T-helper 2 cell treated with Interferon-gamma antibody and Interleukin-4, amounts not matched to agents 5 μg/mL and 100 μg/mL, for 36 hours (primary cell): ENCODE results near the gene ZMYM3.

Source experiments
- DNase-seq: peaks from one replicate; pipeline ENCODE4 v3.0.0; 2021; ENCODE audit warnings: low spot score
- H3K27ac Mint-ChIP-seq: one replicate; pipeline ENCODE4 v1.8.0; 2021; ENCODE audit warnings: mild to moderate bottlenecking, mixed read lengths
- H3K27me3 Mint-ChIP-seq: one replicate; pipeline ENCODE4 v1.8.0; 2021; ENCODE audit warnings: low read depth, mixed read lengths
- H3K36me3 Mint-ChIP-seq: one replicate; pipeline ENCODE4 v1.8.0; 2021; ENCODE audit warnings: low read depth, mixed read lengths
- H3K4me1 Mint-ChIP-seq: one replicate; pipeline ENCODE4 v1.8.0; 2021; ENCODE audit warnings: low read depth, mixed read lengths
- H3K4me3 Mint-ChIP-seq: one replicate; pipeline ENCODE4 v1.8.0; 2022; ENCODE audit warnings: mild to moderate bottlenecking, moderate library complexity, mixed read lengths
- H3K9me3 Mint-ChIP-seq: one replicate; pipeline ENCODE4 v1.8.0; 2021; ENCODE audit warnings: mixed read lengths

ZMYM3 gene

DNA sequence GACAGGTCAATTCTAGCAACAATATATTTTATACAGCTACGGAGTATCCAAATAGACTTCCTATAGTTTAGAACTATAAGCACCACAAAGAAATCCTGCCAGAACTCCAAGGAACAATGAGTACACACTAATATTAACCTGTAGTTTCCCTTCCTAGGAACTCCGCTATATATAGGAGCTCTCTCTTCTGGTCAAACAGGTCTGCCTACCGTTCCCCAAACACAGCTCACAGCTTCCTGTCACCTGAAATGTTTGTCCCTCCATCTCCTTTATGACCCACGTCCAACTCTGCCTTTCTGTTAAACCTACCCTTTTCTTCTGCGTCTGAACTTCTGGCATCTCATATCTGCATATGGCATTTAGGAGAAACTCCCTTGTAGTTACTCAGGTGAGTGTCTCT lies 41.4 kb downstream of the ZMYM3 start:
- DNase-seq: no peak
- H3K36me3 Mint-ChIP-seq: no peaks in the 10 kb centered on the region
- H3K9me3 Mint-ChIP-seq: no peaks in the 10 kb centered on the region
- no peaks in the 10 kb centered on the region for H3K4me1 Mint-ChIP-seq
- H3K27ac Mint-ChIP-seq: no peak overlapping the region
- H3K4me3 Mint-ChIP-seq: no peak overlapping the region
- peaks cover 4% of the 10 kb centered on the region for H3K27me3 Mint-ChIP-seq

DNA sequence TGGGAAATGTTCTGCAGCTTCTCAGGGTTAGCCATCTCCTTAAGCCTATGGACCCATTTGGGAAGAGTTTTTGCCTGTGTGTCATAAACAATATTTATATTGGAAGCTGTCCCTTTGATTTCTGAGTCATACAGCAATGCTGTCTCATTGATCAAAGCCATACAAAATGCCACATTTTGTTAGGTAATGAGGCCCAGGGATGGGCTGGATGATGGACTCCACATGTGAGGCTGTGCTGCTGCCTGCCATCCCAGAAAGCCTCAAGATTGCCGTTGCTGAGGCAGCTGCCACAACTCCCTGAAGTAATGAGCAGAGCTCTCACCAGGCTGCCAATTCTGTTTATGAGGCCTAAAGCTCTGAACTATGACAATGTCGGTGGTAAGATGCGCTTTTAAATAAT lies 43.1 kb downstream of the ZMYM3 start:
- H3K4me3 Mint-ChIP-seq: no peak overlapping the region
- H3K27me3 Mint-ChIP-seq: peaks cover 4% of the 10 kb centered on the region
- no peaks in the 10 kb centered on the region for H3K4me1 Mint-ChIP-seq
- no peaks in the 10 kb centered on the region for H3K36me3 Mint-ChIP-seq
- DNase-seq: no peak
- no peaks in the 10 kb centered on the region for H3K9me3 Mint-ChIP-seq
- H3K27ac Mint-ChIP-seq: no peak overlapping the region

DNA sequence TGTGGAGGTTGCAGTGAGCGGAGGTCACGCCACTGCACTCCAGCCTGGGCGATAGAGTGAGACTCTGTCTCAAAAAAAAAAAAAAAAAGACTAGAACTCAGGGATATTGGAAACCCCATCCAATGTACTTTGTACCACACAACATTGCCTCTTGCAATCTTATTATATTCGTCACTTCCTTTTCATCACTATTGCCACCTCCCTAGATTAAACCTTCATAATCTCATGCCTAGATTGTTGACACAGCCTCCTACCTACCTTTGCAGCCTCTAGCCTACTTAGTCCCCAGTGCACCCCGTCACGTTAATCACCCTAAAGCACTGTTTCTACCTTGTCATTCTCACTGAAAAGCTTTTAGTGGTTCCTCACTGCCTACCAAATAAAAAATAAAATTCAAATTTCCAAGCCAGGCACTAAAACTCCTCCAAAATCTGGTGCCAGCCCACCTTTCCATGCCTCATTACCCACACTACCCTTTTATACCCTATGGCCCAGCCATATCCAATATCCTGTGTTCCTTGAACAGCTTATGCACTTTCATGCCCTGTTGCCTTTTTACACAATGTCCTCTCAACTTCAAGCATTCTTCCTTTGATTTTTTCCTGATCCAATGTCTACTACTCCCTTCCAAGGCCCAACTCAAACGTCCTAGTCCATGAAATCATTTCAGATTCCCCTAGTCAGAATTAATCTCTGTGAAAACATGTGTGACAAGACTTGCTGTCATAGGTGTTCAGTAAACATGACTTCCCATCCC lies 54.5 kb downstream of the ZMYM3 start:
- Mint-ChIP-seq H3K4me1 (peaks cover 10% of the 10 kb centered on the region), H3K9me3 (no peaks in the 10 kb centered on the region), H3K27ac (peak overlapping the region; percentile 38), H3K36me3 (peaks cover 6% of the 10 kb centered on the region), H3K27me3 (no peaks in the 10 kb centered on the region), H3K4me3 (peak overlapping the region; percentile 56)
- DNase-seq: no peak

DNA sequence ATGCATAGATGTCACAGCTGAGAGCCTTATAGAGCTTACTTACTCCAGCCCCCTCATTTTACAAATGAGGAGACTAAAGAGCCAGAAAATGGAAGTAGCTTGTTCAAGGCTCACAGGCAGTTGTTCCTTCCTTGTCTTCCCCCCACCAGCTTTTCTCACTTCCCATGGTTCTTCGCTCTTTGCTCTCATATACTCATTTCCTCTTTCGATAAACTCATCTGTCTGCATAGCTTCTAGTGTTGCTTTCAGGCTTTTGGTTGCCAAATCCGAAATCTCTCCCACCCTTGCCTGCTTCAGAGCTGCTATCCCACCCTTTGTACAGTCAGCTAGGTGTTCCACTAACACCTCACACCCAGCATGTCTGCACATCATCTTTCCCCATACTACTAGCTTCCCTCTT lies 55.9 kb downstream of the ZMYM3 start:
- no peaks in the 10 kb centered on the region for H3K27me3 Mint-ChIP-seq
- peaks cover 6% of the 10 kb centered on the region for H3K36me3 Mint-ChIP-seq
- H3K27ac Mint-ChIP-seq: peak overlapping the region; percentile 91
- H3K4me1 Mint-ChIP-seq: peaks cover 10% of the 10 kb centered on the region
- no peak for DNase-seq
- peak overlapping the region; percentile 91 for H3K4me3 Mint-ChIP-seq
- H3K9me3 Mint-ChIP-seq: no peaks in the 10 kb centered on the region

DNA sequence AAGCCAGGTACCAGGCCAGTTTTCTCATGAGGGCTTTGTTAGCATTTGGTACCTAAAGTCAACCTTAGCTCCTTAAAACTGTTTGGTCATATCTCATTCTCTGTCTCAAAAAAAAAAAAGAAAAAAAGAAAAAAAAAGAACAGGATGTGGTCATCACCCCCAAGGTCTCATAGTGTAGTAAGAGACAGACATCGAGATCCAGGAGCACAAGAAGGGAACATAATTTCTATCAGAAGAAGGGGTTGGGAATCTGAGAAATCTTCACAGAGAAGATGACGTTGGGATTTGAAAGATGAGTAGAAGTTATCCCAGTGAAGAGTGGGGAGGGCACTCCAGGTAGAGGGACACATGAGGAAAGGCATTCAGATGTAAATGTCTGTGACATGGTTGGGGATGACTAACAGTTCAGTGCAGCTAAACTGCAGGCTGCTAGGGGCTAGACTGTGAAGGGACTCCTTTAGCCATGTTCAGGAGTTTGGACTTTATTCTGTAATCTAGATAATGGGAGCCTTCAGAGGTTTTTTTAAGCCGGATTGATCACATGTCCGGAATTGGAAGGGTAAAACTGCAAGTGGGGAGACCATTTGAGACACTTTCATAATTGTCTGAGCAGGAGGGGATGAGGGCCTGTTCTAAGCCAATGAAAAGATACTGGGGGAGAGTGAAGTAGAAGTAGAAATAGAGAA lies 57.8 kb downstream of the ZMYM3 start:
- peaks cover 17% of the 10 kb centered on the region for H3K4me1 Mint-ChIP-seq
- DNase-seq: peak; percentile 8

DNA sequence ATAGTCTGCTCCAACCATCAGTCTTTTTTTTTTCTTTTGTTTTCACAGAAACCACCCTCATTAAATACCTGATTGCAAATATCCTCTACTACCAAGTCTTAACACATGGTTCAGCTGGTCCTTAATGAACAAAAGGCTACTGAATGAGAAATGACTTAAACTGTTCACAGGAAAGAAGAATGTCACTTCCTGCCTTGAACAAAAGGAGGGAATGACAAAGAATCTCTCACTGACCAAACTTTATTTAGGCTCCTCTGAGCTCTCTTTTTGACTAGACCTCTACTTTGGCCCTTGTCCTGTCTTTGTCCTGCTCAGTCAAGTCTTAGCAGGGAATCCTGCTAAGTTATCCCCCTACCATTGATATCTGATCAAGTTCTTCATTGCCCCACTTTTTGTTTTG lies 62.7 kb downstream of the ZMYM3 start:
- Mint-ChIP-seq H3K4me3 (no peak overlapping the region), H3K4me1 (peaks cover 15% of the 10 kb centered on the region), H3K27ac (peak overlapping the region; percentile 67), H3K36me3 (peaks cover 14% of the 10 kb centered on the region), H3K9me3 (no peaks in the 10 kb centered on the region), H3K27me3 (no peaks in the 10 kb centered on the region)
- no peak for DNase-seq

More for the DNA sequence above, 57.8 kb downstream of the ZMYM3 start:
- peaks cover 12% of the 10 kb centered on the region for H3K36me3 Mint-ChIP-seq
- H3K4me3 Mint-ChIP-seq: peak overlapping the region; percentile 83
- H3K27ac Mint-ChIP-seq: peak overlapping the region; percentile 93
- H3K27me3 Mint-ChIP-seq: no peaks in the 10 kb centered on the region
- no peaks in the 10 kb centered on the region for H3K9me3 Mint-ChIP-seq
